GM12865 (cell line): ENCODE measurements around the gene SGTB.

Experiments
- DNase-seq: peaks from one replicate; pipeline ENCODE4 v3.0.0; 2010; ENCODE audit warnings: low read depth
- H3K4me3 ChIP-seq: 2 replicates; pipeline ENCODE4 v1.5.1; 2011; ENCODE audit warnings: mild to moderate bottlenecking, low read depth, low read length, control low read depth
- TF ChIP-seq, protein P1 (sequence below): IDR thresholded peaks from 2 replicates; pipeline ENCODE4 v1.5.1; 2011; ENCODE audit warnings: low read length, control low read depth, low read depth, inconsistent platforms; ENCODE audit not compliant: insufficient read depth; ENCODE audit errors: missing control alignments

SGTB gene

DNA sequence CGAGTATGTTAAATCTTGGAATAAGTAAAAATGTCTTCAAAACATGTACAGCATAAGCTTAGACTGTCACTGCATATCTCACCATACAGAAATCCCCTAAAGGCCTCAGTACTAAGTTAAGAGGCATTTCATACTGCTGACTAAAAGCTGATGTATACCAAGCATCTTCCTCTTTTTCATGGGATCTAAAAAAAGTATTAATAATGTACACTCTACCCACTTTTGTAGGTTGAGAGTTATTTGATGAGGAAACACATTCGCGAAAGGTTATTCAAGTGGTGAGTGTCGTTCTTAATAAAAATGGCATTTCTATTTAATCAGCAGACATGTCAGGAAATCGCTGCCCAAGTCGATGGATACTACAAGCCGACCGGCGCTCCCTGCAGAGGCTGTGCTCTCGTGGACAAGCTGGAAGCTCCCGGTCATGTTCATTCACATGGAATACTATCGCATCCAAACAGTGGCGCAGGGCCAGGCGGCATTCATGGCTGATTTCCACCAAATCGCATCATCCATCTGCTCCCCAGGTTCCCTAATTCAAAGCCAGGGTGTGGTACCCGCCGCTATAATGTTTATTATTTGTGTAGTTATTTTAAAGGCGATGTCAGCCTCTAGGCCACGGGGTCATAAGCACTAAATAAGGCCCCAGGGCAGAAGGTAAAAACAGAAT is 724 bp downstream of the SGTB start:
- TF ChIP-seq, protein P1, sequence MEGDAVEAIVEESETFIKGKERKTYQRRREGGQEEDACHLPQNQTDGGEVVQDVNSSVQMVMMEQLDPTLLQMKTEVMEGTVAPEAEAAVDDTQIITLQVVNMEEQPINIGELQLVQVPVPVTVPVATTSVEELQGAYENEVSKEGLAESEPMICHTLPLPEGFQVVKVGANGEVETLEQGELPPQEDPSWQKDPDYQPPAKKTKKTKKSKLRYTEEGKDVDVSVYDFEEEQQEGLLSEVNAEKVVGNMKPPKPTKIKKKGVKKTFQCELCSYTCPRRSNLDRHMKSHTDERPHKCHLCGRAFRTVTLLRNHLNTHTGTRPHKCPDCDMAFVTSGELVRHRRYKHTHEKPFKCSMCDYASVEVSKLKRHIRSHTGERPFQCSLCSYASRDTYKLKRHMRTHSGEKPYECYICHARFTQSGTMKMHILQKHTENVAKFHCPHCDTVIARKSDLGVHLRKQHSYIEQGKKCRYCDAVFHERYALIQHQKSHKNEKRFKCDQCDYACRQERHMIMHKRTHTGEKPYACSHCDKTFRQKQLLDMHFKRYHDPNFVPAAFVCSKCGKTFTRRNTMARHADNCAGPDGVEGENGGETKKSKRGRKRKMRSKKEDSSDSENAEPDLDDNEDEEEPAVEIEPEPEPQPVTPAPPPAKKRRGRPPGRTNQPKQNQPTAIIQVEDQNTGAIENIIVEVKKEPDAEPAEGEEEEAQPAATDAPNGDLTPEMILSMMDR = no peak
- peak overlapping the region; percentile 89 for H3K4me3 ChIP-seq
- peak; percentile 30 for DNase-seq

DNA sequence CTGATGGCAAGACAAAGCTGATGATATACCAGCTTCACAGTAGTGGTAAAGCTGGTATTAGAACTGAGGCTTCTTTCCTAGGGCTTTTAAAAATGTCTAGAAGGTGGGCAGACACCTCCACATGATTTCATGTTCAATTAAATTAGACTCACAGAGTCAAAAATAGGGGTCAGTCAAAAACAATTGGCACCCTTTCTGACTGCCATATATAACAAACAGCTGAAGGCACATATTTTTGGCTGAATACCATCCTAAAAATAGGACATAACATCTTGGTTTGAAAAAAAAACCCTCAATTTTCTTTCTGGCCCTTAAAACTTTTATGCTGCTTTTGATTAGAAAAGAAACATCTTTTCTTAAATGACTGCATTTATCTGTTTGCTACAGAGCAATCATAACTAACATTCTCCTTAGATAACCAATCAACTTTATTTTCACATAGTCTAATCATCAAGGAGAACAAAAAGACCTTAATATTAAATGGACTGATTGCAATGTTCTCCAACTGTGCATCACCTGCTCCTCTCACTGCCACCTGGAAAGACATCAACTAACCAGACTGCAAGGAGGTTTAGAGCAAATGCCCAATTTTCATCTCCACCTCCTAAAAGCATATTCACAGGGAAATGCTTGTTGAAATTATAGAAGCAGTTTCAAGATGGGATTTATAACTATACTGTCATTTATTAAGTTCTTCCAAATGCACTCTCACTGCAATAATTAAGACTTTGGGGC is 3.2 kb downstream of the SGTB start:
- TF ChIP-seq, protein P1 = no peak
- no peak overlapping the region for H3K4me3 ChIP-seq
- no peak for DNase-seq

DNA sequence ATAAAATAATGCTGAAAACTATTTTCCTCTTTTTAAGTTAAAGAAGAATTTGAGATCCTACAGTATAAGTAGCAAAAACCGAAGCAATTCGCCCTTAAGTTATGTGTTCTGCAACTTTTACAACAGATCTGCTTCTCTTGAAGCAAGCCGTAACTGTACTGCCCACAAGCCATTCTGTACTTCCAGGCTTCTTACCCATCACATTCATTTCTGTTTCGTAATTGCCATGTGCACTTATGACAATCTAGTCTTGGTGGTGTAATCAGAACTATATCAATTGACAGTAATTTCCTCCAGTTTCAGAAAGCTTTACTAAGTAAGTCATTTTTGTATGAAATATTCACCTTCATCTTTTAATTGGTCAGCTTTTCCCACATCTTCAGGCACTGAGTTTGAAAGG is 13.8 kb downstream of the SGTB start:
- DNase-seq = no peak
- TF ChIP-seq, protein P1 = no peak
- H3K4me3 ChIP-seq = no peak overlapping the region

DNA sequence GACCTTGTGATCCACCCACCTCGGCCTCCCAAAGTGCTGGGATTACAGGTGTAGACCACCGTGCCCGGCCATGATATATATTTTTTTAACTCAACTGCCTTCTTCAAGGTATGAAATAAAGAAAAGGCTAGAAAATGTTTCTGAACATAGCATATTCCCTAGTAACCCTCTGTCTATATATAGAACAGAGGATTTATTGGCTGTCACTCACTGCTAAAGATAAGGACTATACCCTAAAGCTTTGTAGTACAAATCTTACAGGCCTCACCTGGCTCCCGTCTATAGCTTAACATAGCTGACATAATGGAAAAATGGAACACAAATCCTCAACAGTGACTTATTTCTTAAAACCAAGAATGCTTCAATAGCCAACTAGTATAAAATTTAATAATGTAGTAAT is 14.2 kb downstream of the SGTB start:
- no peak overlapping the region for H3K4me3 ChIP-seq
- DNase-seq = no peak
- TF ChIP-seq, protein P1 = no peak

DNA sequence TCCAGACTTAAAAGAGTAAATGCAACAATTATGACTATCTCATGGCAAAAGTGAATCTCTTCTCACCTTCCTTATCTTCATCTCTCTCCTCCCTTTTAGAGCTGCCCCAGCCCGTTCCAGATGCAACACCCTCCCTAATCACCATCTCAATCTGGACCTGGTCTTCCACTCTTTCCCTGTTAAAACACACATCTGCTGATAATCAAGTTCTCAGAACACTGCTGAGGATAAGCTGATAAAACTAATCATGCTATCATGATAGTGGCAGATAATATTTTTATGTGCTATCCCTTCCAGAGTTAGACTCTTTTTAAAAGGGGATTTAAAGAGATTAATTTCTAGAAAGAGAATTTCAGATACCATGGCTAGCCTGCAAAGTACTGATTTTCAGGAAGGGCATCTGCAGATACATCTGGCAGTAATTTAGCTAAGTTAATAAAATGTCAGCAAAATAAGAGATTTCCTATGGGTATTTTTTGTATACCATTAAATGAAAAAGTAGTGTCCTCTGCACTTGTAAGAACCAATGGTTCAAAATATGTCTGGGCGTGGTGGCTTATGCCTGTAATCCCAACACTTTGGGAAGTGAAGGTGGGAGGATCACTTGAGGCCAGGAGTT is 17.2 kb downstream of the SGTB start:
- H3K4me3 ChIP-seq = no peak overlapping the region
- no peak for DNase-seq
- TF ChIP-seq, protein P1 = no peak

DNA sequence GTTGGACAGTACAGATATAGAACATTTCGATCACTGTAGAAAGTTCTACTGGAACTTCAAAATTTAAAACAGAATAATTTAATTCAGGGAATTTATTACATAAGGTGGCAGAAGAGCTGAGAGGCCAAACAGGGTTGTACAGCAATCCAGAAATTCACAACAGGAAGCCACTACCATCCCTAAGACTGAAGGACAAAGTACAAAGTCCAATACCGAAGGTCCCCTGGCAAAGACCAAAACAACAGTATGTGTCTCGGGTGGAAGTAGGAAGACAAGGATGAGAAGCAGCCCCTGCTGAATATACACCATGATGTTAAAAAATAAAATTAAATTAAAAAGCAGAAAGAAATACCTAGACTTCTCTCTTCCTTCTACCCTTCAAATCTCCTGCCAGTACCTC is 19.9 kb downstream of the SGTB start:
- TF ChIP-seq, protein P1 = no peak
- H3K4me3 ChIP-seq = no peak overlapping the region
- no peak for DNase-seq

DNA sequence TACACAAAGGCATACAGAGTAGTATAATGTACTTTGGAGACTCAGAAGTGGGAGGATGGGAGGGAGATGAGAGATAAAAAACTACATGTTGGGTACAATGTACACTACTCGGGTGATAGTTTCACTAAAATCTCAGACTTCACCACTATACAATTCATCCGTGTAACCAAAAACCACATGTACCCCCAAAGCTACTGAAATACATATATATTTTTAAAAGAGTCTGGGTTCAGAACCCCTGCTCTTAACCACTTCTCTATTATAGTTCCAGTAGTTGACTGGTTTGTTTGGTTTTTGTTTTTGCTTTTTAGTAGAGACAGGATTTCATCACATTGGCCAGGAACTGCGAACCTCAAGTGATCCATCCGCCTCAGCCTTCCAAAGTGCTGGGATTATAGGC is 22.6 kb downstream of the SGTB start:
- TF ChIP-seq, protein P1 = no peak
- DNase-seq = peak; percentile 6
- H3K4me3 ChIP-seq = no peak overlapping the region
